RWPE1 (cell line): ENCODE measurements around the gene CLCNKB.
"Not testable (repeated sequence)": the region's sequence is repeated elsewhere in the genome, so short reads cannot be mapped to it uniquely, and the experiment has no call there.

Source experiments
- CTCF ChIA-PET: fragments of 350-600 bp; sonication (Branson Sonifier 250); formaldehyde crosslinking; extraction: SDS; loops from one replicate; lab custom pipeline; 2021; lab: Yijun Ruan, JAX
- POLR2A ChIA-PET: fragments of 400-600 bp; formaldehyde crosslinking; extraction: SDS; loops from one replicate; lab custom pipeline; 2020; ENCODE audit warnings: antibody characterized with exemption; ENCODE audit not compliant: low non-redundant PET; lab: Yijun Ruan, JAX
- DNase-seq: peaks from one replicate; pipeline ENCODE4 v3.0.0; 2012; ENCODE audit warnings: low spot score
- H3K27ac ChIP-seq: fragments of 450-650 bp; 2 replicates; pipeline ENCODE4 v1.5.1; 2017
- TF ChIP-seq, protein P1 (sequence below): fragments of 450-650 bp; conservative IDR thresholded peaks from 2 replicates; pipeline ENCODE4 v1.5.1; 2017; ENCODE audit warnings: low read depth, mild to moderate bottlenecking

Gene CLCNKB

DNA sequence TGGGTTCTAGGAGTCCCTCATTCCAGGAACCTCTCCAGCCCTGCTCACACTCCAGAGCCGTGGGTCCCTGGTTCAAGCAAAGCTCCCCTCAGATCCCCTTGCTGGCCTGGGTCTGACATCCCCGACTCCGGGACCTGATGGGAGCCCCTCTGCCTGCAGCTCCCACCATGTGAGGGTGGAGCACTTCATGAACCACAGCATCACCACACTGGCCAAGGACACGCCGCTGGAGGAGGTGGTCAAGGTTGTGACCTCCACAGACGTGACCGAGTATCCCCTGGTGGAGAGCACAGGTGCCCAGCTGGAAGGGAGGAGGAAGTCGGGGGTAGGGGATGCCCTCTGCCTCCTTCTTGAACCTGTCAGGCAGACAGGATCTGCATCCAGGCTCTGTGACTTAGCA lies 12.0 kb upstream of the CLCNKB start:
- DNase-seq = no peak
- CTCF ChIA-PET = interaction anchor here (1.2 to 1.4 kb wide), 2 partner anchors 22 to 25 kb away, joined by 5 to 6 read pairs; no protein-coding TSS in a partner anchor
- TF ChIP-seq, protein P1, sequence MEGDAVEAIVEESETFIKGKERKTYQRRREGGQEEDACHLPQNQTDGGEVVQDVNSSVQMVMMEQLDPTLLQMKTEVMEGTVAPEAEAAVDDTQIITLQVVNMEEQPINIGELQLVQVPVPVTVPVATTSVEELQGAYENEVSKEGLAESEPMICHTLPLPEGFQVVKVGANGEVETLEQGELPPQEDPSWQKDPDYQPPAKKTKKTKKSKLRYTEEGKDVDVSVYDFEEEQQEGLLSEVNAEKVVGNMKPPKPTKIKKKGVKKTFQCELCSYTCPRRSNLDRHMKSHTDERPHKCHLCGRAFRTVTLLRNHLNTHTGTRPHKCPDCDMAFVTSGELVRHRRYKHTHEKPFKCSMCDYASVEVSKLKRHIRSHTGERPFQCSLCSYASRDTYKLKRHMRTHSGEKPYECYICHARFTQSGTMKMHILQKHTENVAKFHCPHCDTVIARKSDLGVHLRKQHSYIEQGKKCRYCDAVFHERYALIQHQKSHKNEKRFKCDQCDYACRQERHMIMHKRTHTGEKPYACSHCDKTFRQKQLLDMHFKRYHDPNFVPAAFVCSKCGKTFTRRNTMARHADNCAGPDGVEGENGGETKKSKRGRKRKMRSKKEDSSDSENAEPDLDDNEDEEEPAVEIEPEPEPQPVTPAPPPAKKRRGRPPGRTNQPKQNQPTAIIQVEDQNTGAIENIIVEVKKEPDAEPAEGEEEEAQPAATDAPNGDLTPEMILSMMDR = no peak

GRCh38 chr1:16032388-16033102 lies 11.0 kb upstream of the CLCNKB start:
- H3K27ac ChIP-seq = peak overlapping the region; percentile 35
- POLR2A ChIA-PET = no interaction called here
- TF ChIP-seq, protein P1 = peak; percentile 94
- DNase-seq = peak; percentile 90
- CTCF ChIA-PET = interaction anchor here (0.6 to 1.5 kb wide), 5 partner anchors 14 to 217 kb away, joined by 3 to 9 read pairs (median 4); no protein-coding TSS in a partner anchor

More for the DNA sequence above, 12.0 kb upstream of the CLCNKB start:
- POLR2A ChIA-PET = no interaction called here
- H3K27ac ChIP-seq = no peak overlapping the region

- TF ChIP-seq, protein P1 = peak; percentile 51
- DNase-seq, H3K27ac ChIP-seq, POLR2A ChIA-PET: not testable (repeated sequence)
- CTCF ChIA-PET = interaction anchor here (0.6 to 1.5 kb wide), 8 partner anchors 14 to 299 kb away, joined by 3 to 9 read pairs (median 4); no protein-coding TSS in a partner anchor
These were observed 10.4 kb upstream of the CLCNKB start for GRCh38 chr1:16033103-16033632.

DNA sequence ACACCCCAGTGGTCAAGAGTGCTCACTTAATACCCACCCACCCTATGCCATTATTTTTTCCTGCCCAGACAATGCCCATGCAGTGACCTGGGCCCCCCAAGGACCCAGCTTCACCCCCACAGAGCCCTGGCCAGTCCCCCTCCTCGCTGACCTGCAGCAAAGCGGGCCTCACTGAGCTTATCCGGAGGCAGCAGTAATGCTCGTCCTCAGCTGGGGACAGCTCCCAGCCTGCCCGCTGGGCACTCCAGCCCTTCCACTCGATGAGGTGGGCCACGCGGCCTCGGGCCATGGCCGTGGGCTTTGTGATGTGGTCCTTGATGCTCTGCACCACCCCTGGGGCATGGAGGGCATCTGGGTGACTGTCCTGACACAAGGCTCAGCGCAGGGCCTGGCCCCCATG lies 7.1 kb upstream of the CLCNKB start:
- H3K27ac ChIP-seq, POLR2A ChIA-PET, CTCF ChIA-PET, DNase-seq: not testable (repeated sequence)

DNA sequence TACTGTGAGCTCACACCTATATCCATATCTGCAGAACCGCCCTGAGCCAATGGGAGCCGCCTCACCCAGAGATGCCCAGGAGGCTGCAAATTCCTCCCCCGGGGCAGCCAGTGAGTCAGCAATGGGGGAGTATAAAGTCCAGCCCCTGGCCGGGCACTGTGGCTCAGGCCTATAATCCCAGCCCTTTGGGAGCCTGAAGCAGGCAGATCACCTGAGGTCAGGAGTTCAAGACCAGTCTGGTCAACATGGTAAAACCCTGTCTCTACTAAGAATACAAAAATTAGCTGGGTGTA lies 5.0 kb upstream of the CLCNKB start:
- DNase-seq = peak; percentile 56
- POLR2A ChIA-PET = no interaction called here
- TF ChIP-seq, protein P1 = no peak
- no peak overlapping the region for H3K27ac ChIP-seq
- CTCF ChIA-PET = no interaction called here

GRCh38 chr1:16039871-16040270 lies 3.7 kb upstream of the CLCNKB start:
- DNase-seq, CTCF ChIA-PET, POLR2A ChIA-PET, H3K27ac ChIP-seq: not testable (repeated sequence)

DNA sequence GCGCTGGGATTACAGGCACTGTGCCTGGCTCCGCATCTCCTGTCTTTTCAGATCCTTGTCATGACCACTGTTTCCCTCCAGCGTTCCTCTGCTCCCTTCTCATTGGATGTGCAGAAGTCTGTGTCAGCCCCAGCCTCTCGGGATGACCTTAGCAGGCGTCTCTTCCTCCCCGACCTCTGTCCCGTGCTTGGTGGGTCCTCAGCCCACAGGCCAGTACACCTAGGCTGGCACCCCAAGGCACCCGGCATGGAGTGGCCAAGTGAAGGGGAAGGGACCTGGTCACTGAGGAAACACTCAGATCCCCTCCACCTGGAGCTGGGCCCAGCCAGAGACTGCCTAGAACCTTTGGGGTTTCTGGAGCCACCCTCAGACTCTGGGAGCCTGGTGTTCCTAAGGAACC lies 2.4 kb upstream of the CLCNKB start:
- POLR2A ChIA-PET = interaction anchor here (0.6 kb wide), 1 partner anchor 308 kb away, joined by 4 read pairs; no protein-coding TSS in a partner anchor
- CTCF ChIA-PET = no interaction called here
- DNase-seq = no peak
- H3K27ac ChIP-seq = no peak overlapping the region
- TF ChIP-seq, protein P1 = no peak
